ENCODE results near the gene CREB5. TPM values are rescaled to one million over a fixed set of nuclear protein-coding genes. Genes with fewer than 3 reads are reported as not detected.

CREB5 gene
- polyA plus RNA-seq, 6 donors from 2014 or later: 0.40 to 0.66 TPM; not detected in 4

- H3K4me1 Mint-ChIP-seq: peaks cover 10 to 14% (median 13%) of the 10 kb centered on the region in 3 donors
- no peaks in the 10 kb centered on the region for H3K9me3 Mint-ChIP-seq
- no peak for ATAC-seq (ENCODE audit: low read depth in 2 of 2)
- H3K36me3 Mint-ChIP-seq: no peaks in the 10 kb centered on the region
- no peak overlapping the region for H3K4me3 Mint-ChIP-seq
- H3K27me3 Mint-ChIP-seq: peaks cover 32 to 54% (median 44%) of the 10 kb centered on the region in 3 donors
- DNase-seq: no peak
- no peak overlapping the region for H3K27ac Mint-ChIP-seq
These were observed 438.4 kb downstream of the CREB5 start for GRCh38 chr7:28850699-28851098.

GRCh38 chr7:28853150-28853549 is 440.8 kb downstream of the CREB5 start:
- Mint-ChIP-seq H3K4me3 (peak overlapping the region; percentile 37 to 92 (median 91)), H3K27ac (no peak overlapping the region), H3K9me3 (no peaks in the 10 kb centered on the region), H3K27me3 (peaks cover 46 to 64% (median 61%) of the 10 kb centered on the region in 3 donors), H3K4me1 (peaks cover 10 to 14% (median 13%) of the 10 kb centered on the region in 3 donors), H3K36me3 (no peaks in the 10 kb centered on the region)
- ATAC-seq (ENCODE audit: low read depth in 2 of 2) (no peak), DNase-seq (no peak)

GRCh38 chr7:28853834-28854749 is 441.8 kb downstream of the CREB5 start:
- Mint-ChIP-seq H3K4me3 (peak overlapping the region; percentile 37 to 92 (median 91)), H3K9me3 (no peaks in the 10 kb centered on the region), H3K27ac (peak overlapping the region in 1 of 6 donors; percentile 11), H3K27me3 (peaks cover 52 to 70% (median 66%) of the 10 kb centered on the region in 3 donors), H3K36me3 (no peaks in the 10 kb centered on the region), H3K4me1 (peaks cover 10 to 14% (median 13%) of the 10 kb centered on the region in 3 donors)
- peak; percentile 96 to 98 for ATAC-seq (ENCODE audit: low read depth in 2 of 2)
- DNase-seq: peak; percentile 69

DNA sequence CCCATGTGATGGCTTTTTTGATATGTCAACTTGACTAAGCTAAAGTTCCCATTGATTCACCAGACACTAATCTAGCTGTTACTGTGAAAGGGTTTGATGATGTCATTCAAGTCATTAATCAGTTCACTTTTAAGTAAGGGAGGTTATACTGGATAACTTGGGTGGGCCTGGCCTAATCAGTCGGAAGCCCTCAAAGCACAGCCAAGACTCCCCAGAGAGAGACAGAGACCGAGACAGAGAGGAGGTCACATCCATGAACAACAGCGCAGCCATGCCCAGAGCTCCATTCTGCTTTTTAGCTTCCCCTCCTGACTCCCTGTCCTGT is 442.4 kb downstream of the CREB5 start:
- peaks cover 10 to 14% (median 13%) of the 10 kb centered on the region in 3 donors for H3K4me1 Mint-ChIP-seq
- H3K4me3 Mint-ChIP-seq: peak overlapping the region in 5 of 8 donors; percentile 83 to 92 (median 91)
- peak overlapping the region in 1 of 6 donors; percentile 11 for H3K27ac Mint-ChIP-seq
- H3K9me3 Mint-ChIP-seq: no peaks in the 10 kb centered on the region
- DNase-seq (no peak), ATAC-seq (ENCODE audit: low read depth in 2 of 2) (no peak)
- no peaks in the 10 kb centered on the region for H3K36me3 Mint-ChIP-seq
- H3K27me3 Mint-ChIP-seq: peaks cover 57 to 73% (median 70%) of the 10 kb centered on the region in 3 donors

DNA sequence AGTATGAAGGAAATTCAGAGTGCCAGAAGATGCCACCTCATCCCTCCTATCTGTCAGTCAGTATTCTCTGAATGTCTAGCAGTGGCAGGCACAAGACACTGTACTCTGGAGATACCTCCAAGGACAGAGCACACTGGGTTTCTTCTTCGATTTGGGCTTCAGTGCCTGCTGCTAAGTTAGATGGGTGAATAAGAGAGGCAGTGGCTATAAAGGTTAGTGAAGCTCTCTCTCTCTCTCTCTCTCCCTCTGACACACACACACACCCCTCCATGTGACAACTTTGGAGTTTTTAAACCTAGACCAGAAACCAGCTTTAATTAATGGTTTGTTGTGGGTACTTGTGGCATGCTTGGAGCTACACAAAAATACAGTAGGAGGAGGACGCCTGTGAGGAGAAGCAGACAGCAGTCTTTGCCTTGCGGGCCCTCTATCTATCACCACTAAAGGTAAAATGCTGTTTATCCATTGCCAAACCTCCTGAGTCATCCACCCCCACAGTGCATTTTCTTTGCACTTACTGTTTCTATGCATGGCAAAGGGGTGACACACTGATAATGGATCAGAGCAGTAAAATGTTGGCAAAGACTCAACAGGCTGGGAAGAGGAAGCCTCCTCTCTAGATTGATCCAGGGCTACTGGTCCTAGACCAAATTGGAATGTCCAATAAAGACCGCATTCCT is 443.4 kb downstream of the CREB5 start:
- Mint-ChIP-seq H3K27ac (no peak overlapping the region), H3K36me3 (no peaks in the 10 kb centered on the region), H3K4me3 (peak overlapping the region in 2 of 8 donors; percentile 15 to 63), H3K9me3 (no peaks in the 10 kb centered on the region), H3K4me1 (peaks cover 10 to 14% (median 13%) of the 10 kb centered on the region in 3 donors), H3K27me3 (peaks cover 50 to 79% (median 77%) of the 10 kb centered on the region in 3 donors)
- ATAC-seq (ENCODE audit: low read depth in 2 of 2) (no peak), DNase-seq (no peak)

- Mint-ChIP-seq H3K27me3 (peaks cover 57 to 81% (median 81%) of the 10 kb centered on the region in 3 donors), H3K36me3 (no peaks in the 10 kb centered on the region), H3K4me1 (peaks cover 10 to 14% (median 13%) of the 10 kb centered on the region in 3 donors), H3K9me3 (no peaks in the 10 kb centered on the region), H3K4me3 (peak overlapping the region in 1 of 8 donors; percentile 41), H3K27ac (no peak overlapping the region)
- no peak for ATAC-seq (ENCODE audit: low read depth in 2 of 2)
- DNase-seq: no peak
These were observed 444.3 kb downstream of the CREB5 start for GRCh38 chr7:28856656-28857055.

DNA sequence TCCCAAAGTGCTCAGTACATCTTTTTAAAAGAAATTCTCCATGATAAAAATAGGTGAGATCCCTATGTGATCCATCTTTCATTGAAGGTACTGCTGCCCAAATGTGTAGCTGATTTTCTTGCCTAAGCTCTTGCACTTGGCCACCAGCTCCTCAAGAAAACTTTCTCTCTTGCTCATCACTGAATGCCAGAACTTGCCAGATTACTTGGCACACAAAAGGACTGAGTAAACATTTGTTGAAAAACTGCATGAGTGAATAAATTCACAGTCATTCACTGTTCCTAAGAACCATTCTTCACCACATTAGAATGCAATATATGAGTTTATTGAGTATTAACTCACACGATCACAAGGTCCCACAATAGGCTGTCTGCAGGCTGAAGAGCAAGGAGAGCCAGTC is 445.9 kb downstream of the CREB5 start:
- Mint-ChIP-seq H3K36me3 (no peaks in the 10 kb centered on the region), H3K27me3 (peaks cover 59 to 82% (median 77%) of the 10 kb centered on the region in 3 donors), H3K4me1 (peaks cover 10 to 14% (median 10%) of the 10 kb centered on the region in 3 donors), H3K4me3 (no peak overlapping the region), H3K27ac (peak overlapping the region in 1 of 6 donors; percentile 20), H3K9me3 (no peaks in the 10 kb centered on the region)
- ATAC-seq (ENCODE audit: low read depth in 2 of 2): no peak
- DNase-seq: no peak

GRCh38 chr7:28858895-28859294 is 446.6 kb downstream of the CREB5 start:
- peaks cover 58 to 78% (median 70%) of the 10 kb centered on the region in 3 donors for H3K27me3 Mint-ChIP-seq
- peaks cover 4 to 7% (median 6%) of the 10 kb centered on the region in 3 donors for H3K4me1 Mint-ChIP-seq
- H3K4me3 Mint-ChIP-seq: no peak overlapping the region
- ATAC-seq (ENCODE audit: low read depth in 2 of 2): no peak
- no peak for DNase-seq
- H3K36me3 Mint-ChIP-seq: no peaks in the 10 kb centered on the region
- no peaks in the 10 kb centered on the region for H3K9me3 Mint-ChIP-seq
- H3K27ac Mint-ChIP-seq: no peak overlapping the region

- Mint-ChIP-seq H3K27me3 (peaks cover 46 to 72% (median 56%) of the 10 kb centered on the region in 3 donors), H3K4me3 (no peak overlapping the region), H3K4me1 (no peaks in the 10 kb centered on the region), H3K36me3 (no peaks in the 10 kb centered on the region), H3K9me3 (no peaks in the 10 kb centered on the region), H3K27ac (no peak overlapping the region)
- DNase-seq: no peak
- no peak for ATAC-seq (ENCODE audit: low read depth in 2 of 2)
These were observed 449.5 kb downstream of the CREB5 start for GRCh38 chr7:28861825-28862224.

- Mint-ChIP-seq H3K36me3 (no peaks in the 10 kb centered on the region), H3K27me3 (peaks cover 41 to 74% (median 59%) of the 10 kb centered on the region in 3 donors), H3K27ac (no peak overlapping the region), H3K4me1 (no peaks in the 10 kb centered on the region), H3K4me3 (no peak overlapping the region), H3K9me3 (no peaks in the 10 kb centered on the region)
- ATAC-seq (ENCODE audit: low read depth in 2 of 2) (no peak), DNase-seq (no peak)
These were observed 450.4 kb downstream of the CREB5 start for GRCh38 chr7:28862595-28863272.

GRCh38 chr7:28865601-28866144 is 453.4 kb downstream of the CREB5 start:
- H3K9me3 Mint-ChIP-seq: no peaks in the 10 kb centered on the region
- no peak overlapping the region for H3K27ac Mint-ChIP-seq
- H3K27me3 Mint-ChIP-seq: peaks cover 34 to 55% (median 34%) of the 10 kb centered on the region in 3 donors
- no peak for ATAC-seq (ENCODE audit: low read depth in 2 of 2)
- H3K4me3 Mint-ChIP-seq: no peak overlapping the region
- DNase-seq: no peak
- H3K4me1 Mint-ChIP-seq: no peaks in the 10 kb centered on the region
- no peaks in the 10 kb centered on the region for H3K36me3 Mint-ChIP-seq

- ATAC-seq (ENCODE audit: low read depth in 2 of 2) (no peak), DNase-seq (no peak)
- peaks cover 24 to 33% (median 27%) of the 10 kb centered on the region in 3 donors for H3K27me3 Mint-ChIP-seq
- no peaks in the 10 kb centered on the region for H3K36me3 Mint-ChIP-seq
- no peak overlapping the region for H3K27ac Mint-ChIP-seq
- H3K4me1 Mint-ChIP-seq: no peaks in the 10 kb centered on the region
- no peak overlapping the region for H3K4me3 Mint-ChIP-seq
- no peaks in the 10 kb centered on the region for H3K9me3 Mint-ChIP-seq
These were observed 456.4 kb downstream of the CREB5 start for GRCh38 chr7:28868712-28869111.

DNA sequence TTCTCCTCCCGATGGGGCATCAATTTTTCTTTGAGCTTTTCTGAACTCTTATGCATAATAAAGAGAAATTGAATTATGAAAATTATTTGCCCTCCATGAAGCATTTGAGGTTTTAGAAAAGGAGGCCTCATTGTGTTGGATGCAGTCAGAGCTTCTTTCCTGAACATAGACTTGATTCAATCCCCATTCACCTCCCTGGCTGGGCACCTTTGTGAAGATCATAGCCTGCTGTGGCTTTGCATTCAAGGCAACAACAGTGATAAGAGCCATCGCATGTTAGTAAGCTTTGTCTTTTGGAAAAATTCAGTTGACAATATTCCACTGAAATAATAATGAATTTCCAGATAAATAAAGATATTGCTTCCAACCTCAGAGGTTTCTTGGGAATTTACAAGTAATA is 458.8 kb downstream of the CREB5 start:
- no peak overlapping the region for H3K27ac Mint-ChIP-seq
- no peaks in the 10 kb centered on the region for H3K4me1 Mint-ChIP-seq
- H3K4me3 Mint-ChIP-seq: no peak overlapping the region
- DNase-seq (no peak), ATAC-seq (ENCODE audit: low read depth in 2 of 2) (no peak)
- peaks cover 0 to 2% (median 0%) of the 10 kb centered on the region in 7 donors for H3K9me3 Mint-ChIP-seq
- H3K36me3 Mint-ChIP-seq: no peaks in the 10 kb centered on the region
- peaks cover 15 to 28% (median 26%) of the 10 kb centered on the region in 3 donors for H3K27me3 Mint-ChIP-seq

All from naive B cell (primary cell).